SK-N-SH (cell line): ENCODE measurements around the gene FOXF2. TPM values are rescaled to one million over a fixed set of nuclear protein-coding genes. Genes with fewer than 3 reads are reported as not detected.

Experiments used
- CTCF ChIA-PET: fragments of 300-600, 350-600 bp; formaldehyde crosslinking; extraction: SDS; loops from one replicate; lab custom pipeline; 2021; lab: Yijun Ruan, JAX
- POLR2A ChIA-PET: fragments of 350-600 bp; sonication (Branson Sonifier 250); formaldehyde crosslinking; extraction: SDS; loops from one replicate; lab custom pipeline; 2020; ENCODE audit warnings: antibody characterized with exemption, inconsistent platforms; lab: Yijun Ruan, JAX
- DNase-seq: peaks from one replicate; pipeline ENCODE4 v3.0.0; 2012
- H2AFZ ChIP-seq: fragments of 200-600 bp; sonication (generic); 2 replicates; pipeline ENCODE4 v1.8.1; 2016; ENCODE audit warnings: antibody characterized with exemption, mild to moderate bottlenecking, low read depth
- H3F3A ChIP-seq: fragments of 200-600 bp; sonication (generic); replicated peaks from 2 replicates; pipeline ENCODE3; 2016; ENCODE audit warnings: antibody characterized with exemption, mild to moderate bottlenecking; ENCODE audit not compliant: insufficient read depth
- H3K27ac ChIP-seq, 2 experiments: fragments of 200-500 bp in 1 of 2; fragments of 200-600 bp in 1 of 2; sonication (Bioruptor generic) in 1 of 2; sonication (generic), shearing (Covaris generic) in 1 of 2; 2 replicates each; pipeline versions ENCODE4 v1.5.1 to v1.6.1; 2014 to 2016; ENCODE audit warnings: low read depth in 2 of 2, inconsistent platforms in 1 of 2, low read length in 1 of 2, mild to moderate bottlenecking in 1 of 2, mixed read lengths in 1 of 2
- H3K27me3 ChIP-seq: fragments of 200-600 bp; sonication (generic), shearing (Covaris generic); 2 replicates; pipeline ENCODE4 v1.6.1; 2016; ENCODE audit warnings: mixed run types; ENCODE audit not compliant: insufficient read depth
- H3K36me3 ChIP-seq, 2 experiments: fragments of 200-500 bp in 1 of 2; fragments of 200-600 bp in 1 of 2; sonication (Bioruptor generic) in 1 of 2; sonication (generic) in 1 of 2; replicated peaks in 1 of 2; 2 replicates each; pipeline versions ENCODE3 to v1.5.1; 2014 to 2016; ENCODE audit warnings: low read length in 1 of 2, mild to moderate bottlenecking in 1 of 2; ENCODE audit not compliant: insufficient read depth in 2 of 2, control insufficient read depth in 1 of 2
- H3K4me1 ChIP-seq, 2 experiments: fragments of 200-500 bp in 1 of 2; fragments of 200-600 bp in 1 of 2; sonication (Bioruptor generic) in 1 of 2; sonication (generic), shearing (Covaris generic) in 1 of 2; 2 replicates each; pipeline versions ENCODE4 v1.5.1 to v1.6.1; 2014 to 2016; ENCODE audit warnings: low read depth in 1 of 2, low read length in 1 of 2, mixed run types in 1 of 2; ENCODE audit not compliant: insufficient read depth in 2 of 2, control insufficient read depth in 1 of 2
- H3K4me2 ChIP-seq: fragments of 200-600 bp; sonication (generic), shearing (Covaris generic); 2 replicates; pipeline ENCODE4 v1.6.1; 2017; ENCODE audit warnings: mixed run types
- H3K4me3 ChIP-seq, 2 experiments: fragments of 200-500 bp in 1 of 2; fragments of 200-600 bp in 1 of 2; sonication (Bioruptor generic) in 1 of 2; sonication (generic), shearing (Covaris generic) in 1 of 2; 2 replicates each; pipeline versions ENCODE4 v1.5.1 to v1.8.1; 2014 to 2016; ENCODE audit warnings: low read depth in 2 of 2, inconsistent platforms in 1 of 2, low read length in 1 of 2, mild to moderate bottlenecking in 1 of 2, mixed read lengths in 1 of 2, moderate library complexity in 1 of 2
- H3K79me2 ChIP-seq: fragments of 200-600 bp; sonication (generic); 2 replicates; pipeline ENCODE4 v1.8.1; 2017; ENCODE audit warnings: mild to moderate bottlenecking; ENCODE audit not compliant: insufficient read depth
- H3K9ac ChIP-seq: fragments of 200-600 bp; sonication (generic); 2 replicates; pipeline ENCODE4 v1.6.1; 2017; ENCODE audit warnings: mixed run types
- H3K9me2 ChIP-seq: fragments of 200-600 bp; sonication (generic); 2 replicates; pipeline ENCODE4 v1.6.1; 2017; ENCODE audit warnings: mixed run types
- H3K9me3 ChIP-seq: fragments of 200-600 bp; sonication (generic); 2 replicates; pipeline ENCODE4 v1.6.1; 2017; ENCODE audit warnings: mixed run types, mild to moderate bottlenecking, moderate library complexity
- H4K20me1 ChIP-seq: fragments of 200-600 bp; sonication (generic); 2 replicates; pipeline ENCODE4 v1.6.1; 2017; ENCODE audit warnings: mild to moderate bottlenecking, mixed run types; ENCODE audit not compliant: insufficient read depth
- EZH2phosphoT487 ChIP-seq: fragments of 200-600 bp; sonication (generic); IDR thresholded peaks from 2 replicates; pipeline ENCODE4 v1.6.1; 2017; ENCODE audit warnings: low read depth, mixed run types, mild to moderate bottlenecking, antibody characterized with exemption, moderate library complexity, borderline replicate concordance
- FOXJ3 ChIP-seq: sonication (generic); formaldehyde crosslinking; IDR thresholded peaks from 2 replicates; pipeline ENCODE4 v1.5.1; 2020; ENCODE audit warnings: mild to moderate bottlenecking, missing genetic modification reagents
- GABPA ChIP-seq: IDR thresholded peaks from 2 replicates; pipeline ENCODE4 v1.4.0; 2012; ENCODE audit warnings: low read depth, mild to moderate bottlenecking
- JUND ChIP-seq: IDR thresholded peaks from 2 replicates; pipeline ENCODE4 v1.4.0; 2012
- NFIC ChIP-seq: IDR thresholded peaks from 2 replicates; pipeline ENCODE4 v1.4.0; 2012; ENCODE audit warnings: borderline replicate concordance
- PBX3 ChIP-seq: IDR thresholded peaks from 2 replicates; pipeline ENCODE4; 2012
- POLR2AphosphoS5 ChIP-seq: IDR thresholded peaks from 2 replicates; pipeline ENCODE4 v1.6.1; 2012; ENCODE audit warnings: low read depth, low read length
- RAD21 ChIP-seq: IDR thresholded peaks from 2 replicates; pipeline ENCODE4 v1.6.1; 2012; ENCODE audit warnings: mild to moderate bottlenecking, low read length
- RCOR1 ChIP-seq: fragments of 150-350 bp; IDR thresholded peaks from 2 replicates; pipeline ENCODE4 v1.6.1; 2017; ENCODE audit warnings: antibody characterized with exemption, low read length
- RFX5 ChIP-seq: IDR thresholded peaks from 2 replicates; pipeline ENCODE4 v1.6.1; 2012; ENCODE audit warnings: mild to moderate bottlenecking, improper control_type of control experiment, low read length
- SIN3A ChIP-seq: IDR thresholded peaks from 2 replicates; pipeline ENCODE4 v1.6.1; 2012; ENCODE audit warnings: low read depth, mild to moderate bottlenecking, low read length, moderate library complexity, borderline replicate concordance
- SMC3 ChIP-seq: IDR thresholded peaks from 2 replicates; pipeline ENCODE4 v1.6.1; 2012; ENCODE audit warnings: low read depth, low read length, improper control_type of control experiment
- whole genome bisulfite sequencing: methylation state at CpG from one replicate; pipeline ENCODE4 v1.1.6; 2017; ENCODE audit warnings: low lambda C conversion rate; 5-methylcytosine and 5-hydroxymethylcytosine counted together
- polyA plus RNA-seq, 3 experiments: library from polyadenylated mRNA; depleted of rRNA; stranded (reverse); fragments of >200 nt; gene quantifications; 2 replicates each; pipeline ENCODE4 v1.2.3, GENCODE V29; 2012
- TF ChIP-seq, protein P1 (sequence below): IDR thresholded peaks from 2 replicates; pipeline ENCODE4 v1.4.0; 2012; ENCODE audit warnings: low read depth, borderline replicate concordance

Gene FOXF2
- polyA plus RNA-seq, 1 of the 3 experiments (the other 2 are of a cell fraction) = not detected

GRCh38 chr6:1377526-1377925, 11.8 kb upstream of the FOXF2 start:
- H3K27ac ChIP-seq = no peak overlapping the region
- no peaks in the 10 kb centered on the region for H3K9me3 ChIP-seq
- DNase-seq = no peak
- H3K4me1 ChIP-seq = no peaks in the 10 kb centered on the region
- H3K9me2 ChIP-seq = no peaks in the 10 kb centered on the region
- no peaks in the 10 kb centered on the region for H3K36me3 ChIP-seq
- WGBS = 26% methylated on average over 11 of the region's 11 CpGs
- no peak overlapping the region for H2AFZ ChIP-seq
- no peak overlapping the region for H3K9ac ChIP-seq
- CTCF ChIA-PET = interaction anchor here (0.8 to 1.4 kb wide), 4 partner anchors 13 to 579 kb away, joined by 3 to 5 read pairs (median 4); no protein-coding TSS in a partner anchor
- H4K20me1 ChIP-seq = no peaks in the 10 kb centered on the region
- H3K4me3 ChIP-seq = no peak overlapping the region
- no peaks in the 10 kb centered on the region for H3F3A ChIP-seq
- POLR2A ChIA-PET = no interaction called here
- H3K79me2 ChIP-seq = no peaks in the 10 kb centered on the region
- TF ChIP-seq JUND (no peak), SMC3 (no peak), EZH2phosphoT487 (peak; percentile 77; the same call in 1 of the 2 replicates)
- peaks cover 62% of the 10 kb centered on the region for H3K27me3 ChIP-seq
- no peak overlapping the region for H3K4me2 ChIP-seq

- POLR2A ChIA-PET = no interaction called here
- no peaks in the 10 kb centered on the region for H3F3A ChIP-seq
- peaks cover 71% of the 10 kb centered on the region for H3K27me3 ChIP-seq
- H3K4me2 ChIP-seq = no peak overlapping the region
- H3K4me3 ChIP-seq = no peak overlapping the region
- H4K20me1 ChIP-seq = no peaks in the 10 kb centered on the region
- no peak for DNase-seq
- H2AFZ ChIP-seq = no peak overlapping the region
- TF ChIP-seq RFX5 (no peak), PBX3 (no peak), SIN3A (no peak)
- H3K79me2 ChIP-seq = no peaks in the 10 kb centered on the region
- no peaks in the 10 kb centered on the region for H3K9me3 ChIP-seq
- WGBS = 21% methylated on average over 50 of the region's 89 CpGs
- H3K27ac ChIP-seq = no peak overlapping the region
- H3K9me2 ChIP-seq = no peaks in the 10 kb centered on the region
- H3K9ac ChIP-seq = no peak overlapping the region
- H3K36me3 ChIP-seq = no peaks in the 10 kb centered on the region
- CTCF ChIA-PET = interaction anchor here (0.8 to 1.4 kb wide), 3 partner anchors 14 to 580 kb away, joined by 3 to 4 read pairs (median 3); no protein-coding TSS in a partner anchor
- no peaks in the 10 kb centered on the region for H3K4me1 ChIP-seq
These were observed 11.0 kb upstream of the FOXF2 start for GRCh38 chr6:1378065-1379016.

- Histone ChIP-seq H3K9ac (no peak overlapping the region), H3K27me3 (peaks cover 79% of the 10 kb centered on the region), H3K9me3 (no peaks in the 10 kb centered on the region), H3K4me3 (no peak overlapping the region), H3F3A (no peaks in the 10 kb centered on the region), H3K79me2 (no peaks in the 10 kb centered on the region), H4K20me1 (no peaks in the 10 kb centered on the region), H3K9me2 (no peaks in the 10 kb centered on the region), H3K4me1 (no peaks in the 10 kb centered on the region), H3K4me2 (no peak overlapping the region), H2AFZ (no peak overlapping the region), H3K36me3 (no peaks in the 10 kb centered on the region), H3K27ac (no peak overlapping the region)
- no peak for DNase-seq
- ChIA-PET CTCF (interaction anchor here (2.5 to 5.8 kb wide), 2 partner anchors 17 to 581 kb away, joined by 14 to 42 read pairs; no protein-coding TSS in a partner anchor), POLR2A (no interaction called here)
- TF ChIP-seq, protein P1, sequence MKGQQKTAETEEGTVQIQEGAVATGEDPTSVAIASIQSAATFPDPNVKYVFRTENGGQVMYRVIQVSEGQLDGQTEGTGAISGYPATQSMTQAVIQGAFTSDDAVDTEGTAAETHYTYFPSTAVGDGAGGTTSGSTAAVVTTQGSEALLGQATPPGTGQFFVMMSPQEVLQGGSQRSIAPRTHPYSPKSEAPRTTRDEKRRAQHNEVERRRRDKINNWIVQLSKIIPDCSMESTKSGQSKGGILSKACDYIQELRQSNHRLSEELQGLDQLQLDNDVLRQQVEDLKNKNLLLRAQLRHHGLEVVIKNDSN = no peak
- TF ChIP-seq RCOR1 (no peak), POLR2AphosphoS5 (no peak), RAD21 (no peak), FOXJ3 (CRISPR knock-in tag) (no peak), EZH2phosphoT487 (no peak), NFIC (no peak), GABPA (no peak)
- 5% methylated on average over 36 of the region's 60 CpGs for WGBS
These were observed 10.2 kb upstream of the FOXF2 start for GRCh38 chr6:1379017-1379787.
